ENCODE data around the gene SLC16A4.

DNA sequence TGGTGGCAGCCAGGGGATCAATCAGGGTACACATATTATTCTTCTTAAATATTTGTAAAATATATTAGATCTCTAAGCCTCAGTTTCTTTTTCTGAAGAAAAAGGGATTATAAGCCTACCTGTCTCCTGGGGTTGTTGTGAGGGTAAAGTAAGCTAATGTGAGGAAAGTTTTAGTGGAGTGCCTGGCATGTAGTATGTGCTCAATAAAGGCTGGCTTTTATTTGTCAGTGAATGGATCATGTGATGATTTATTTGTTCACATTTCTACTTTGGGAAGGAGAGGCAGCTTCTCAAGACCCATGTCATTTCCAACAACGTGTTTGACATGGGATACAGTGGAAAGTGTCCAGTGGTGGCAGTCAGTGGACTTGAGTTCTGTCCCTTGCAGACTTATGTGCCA, 64.0 kb downstream of the SLC16A4 start:
- TF ChIP-seq, protein P1, sequence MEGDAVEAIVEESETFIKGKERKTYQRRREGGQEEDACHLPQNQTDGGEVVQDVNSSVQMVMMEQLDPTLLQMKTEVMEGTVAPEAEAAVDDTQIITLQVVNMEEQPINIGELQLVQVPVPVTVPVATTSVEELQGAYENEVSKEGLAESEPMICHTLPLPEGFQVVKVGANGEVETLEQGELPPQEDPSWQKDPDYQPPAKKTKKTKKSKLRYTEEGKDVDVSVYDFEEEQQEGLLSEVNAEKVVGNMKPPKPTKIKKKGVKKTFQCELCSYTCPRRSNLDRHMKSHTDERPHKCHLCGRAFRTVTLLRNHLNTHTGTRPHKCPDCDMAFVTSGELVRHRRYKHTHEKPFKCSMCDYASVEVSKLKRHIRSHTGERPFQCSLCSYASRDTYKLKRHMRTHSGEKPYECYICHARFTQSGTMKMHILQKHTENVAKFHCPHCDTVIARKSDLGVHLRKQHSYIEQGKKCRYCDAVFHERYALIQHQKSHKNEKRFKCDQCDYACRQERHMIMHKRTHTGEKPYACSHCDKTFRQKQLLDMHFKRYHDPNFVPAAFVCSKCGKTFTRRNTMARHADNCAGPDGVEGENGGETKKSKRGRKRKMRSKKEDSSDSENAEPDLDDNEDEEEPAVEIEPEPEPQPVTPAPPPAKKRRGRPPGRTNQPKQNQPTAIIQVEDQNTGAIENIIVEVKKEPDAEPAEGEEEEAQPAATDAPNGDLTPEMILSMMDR (IDR thresholded peaks at IDR 0.05 in 8 of 11, conservative IDR thresholded peaks at IDR 0.05 in 3 of 11), result no peak
- TF ChIP-seq POLR2AphosphoS5 (IDR thresholded peaks at IDR 0.05) (no peak), POLR2A (IDR thresholded peaks at IDR 0.05) (no peak)

Data from spleen (tissue), 7 donors.